IMR-90 (cell line): ENCODE data around the gene ACOT4. TPM values are rescaled to one million over a fixed set of nuclear protein-coding genes. Genes with fewer than 3 reads are reported as not detected.

Experiments
- ATAC-seq: fragments of 200-7000 bp; cut with Tn5 transposase; 2 replicates; pipeline ENCODE4 v1.9.1; 2020; ENCODE audit warnings: low read depth, mild to moderate bottlenecking, moderate library complexity
- BruUV-seq: library from RNA; stranded (reverse); fragments of 400-500 nt; replicated peaks from 2 replicates; lab custom pipeline; 2021; lab: Mats Ljungman, UMichigan
- CTCF ChIA-PET: fragments of 300-600 bp; formaldehyde crosslinking; extraction: SDS; loops from one replicate; lab custom pipeline; 2021; ENCODE audit warnings: antibody characterized with exemption; lab: Yijun Ruan, JAX
- POLR2A ChIA-PET: fragments of 300-600 bp; sonication (Branson Sonifier 250); formaldehyde crosslinking; loops from one replicate; lab custom pipeline; 2022; ENCODE audit warnings: antibody characterized with exemption; ENCODE audit not compliant: unreplicated experiment; lab: Charles Lee
- DNase-seq: peaks from one replicate; pipeline ENCODE4 v3.0.0; 2013
- H2AFZ ChIP-seq: replicated peaks from 2 replicates; pipeline ENCODE3; 2013; ENCODE audit warnings: low read length, mild to moderate bottlenecking; ENCODE audit not compliant: poor library complexity
- H2AK5ac ChIP-seq: 2 replicates; pipeline ENCODE4 v1.6.1; 2013; ENCODE audit warnings: low read depth, low read length, inconsistent platforms
- H2AK9ac ChIP-seq: replicated peaks from 2 replicates; pipeline ENCODE3; 2013; ENCODE audit warnings: mild to moderate bottlenecking, low read depth, low read length, moderate library complexity; ENCODE audit not compliant: poor library complexity
- H2BK120ac ChIP-seq: 2 replicates; pipeline ENCODE4 v1.6.1; 2013; ENCODE audit warnings: low read depth, low read length, inconsistent platforms
- H2BK15ac ChIP-seq: 3 replicates; pipeline ENCODE4 v1.6.1; 2013; ENCODE audit warnings: low read depth, low read length, inconsistent platforms
- H2BK20ac ChIP-seq: 2 replicates; pipeline ENCODE4 v1.6.1; 2013; ENCODE audit warnings: low read depth, mild to moderate bottlenecking, inconsistent platforms, low read length, moderate library complexity
- H2BK5ac ChIP-seq: 2 replicates; pipeline ENCODE4 v1.6.1; 2013; ENCODE audit warnings: mild to moderate bottlenecking, low read depth, low read length, inconsistent platforms; ENCODE audit not compliant: poor library complexity, severe bottlenecking
- H3K14ac ChIP-seq: replicated peaks from 2 replicates; pipeline ENCODE4 v1.6.1; 2013; ENCODE audit warnings: low read depth, low read length, inconsistent platforms
- H3K18ac ChIP-seq: 2 replicates; pipeline ENCODE4 v1.6.1; 2013; ENCODE audit warnings: low read depth, low read length, control low read depth
- H3K23ac ChIP-seq: 2 replicates; pipeline ENCODE4 v1.6.1; 2013; ENCODE audit warnings: low read depth, low read length, inconsistent platforms
- H3K27ac ChIP-seq: 2 replicates; pipeline ENCODE4 v1.5.1; 2013; ENCODE audit warnings: mild to moderate bottlenecking, control low read depth, low read length; ENCODE audit not compliant: insufficient read depth
- H3K27me3 ChIP-seq: 2 replicates; pipeline ENCODE4 v1.6.1; 2013; ENCODE audit warnings: low read length; ENCODE audit not compliant: control insufficient read depth, insufficient read depth
- H3K36me3 ChIP-seq: 2 replicates; pipeline ENCODE4 v1.6.1; 2013; ENCODE audit warnings: low read length, mixed read lengths; ENCODE audit not compliant: control insufficient read depth, insufficient read depth
- H3K4ac ChIP-seq: 2 replicates; pipeline ENCODE4 v1.6.1; 2013; ENCODE audit warnings: low read depth, low read length, inconsistent platforms
- H3K4me1 ChIP-seq: 2 replicates; pipeline ENCODE4 v1.6.1; 2013; ENCODE audit warnings: low read length, mixed read lengths; ENCODE audit not compliant: control insufficient read depth, insufficient read depth
- H3K4me2 ChIP-seq: 2 replicates; pipeline ENCODE4 v1.6.1; 2013; ENCODE audit warnings: low read depth, mild to moderate bottlenecking, control low read depth, low read length, moderate library complexity
- H3K4me3 ChIP-seq: 2 replicates; pipeline ENCODE4 v1.5.1; 2013; ENCODE audit warnings: low read depth, mild to moderate bottlenecking, control low read depth, low read length, moderate library complexity; ENCODE audit not compliant: insufficient read depth
- H3K56ac ChIP-seq: 2 replicates; pipeline ENCODE4 v1.6.1; 2013; ENCODE audit warnings: low read length, inconsistent platforms; ENCODE audit not compliant: insufficient read depth; ENCODE audit errors: extremely low read depth
- H3K79me1 ChIP-seq, 2 experiments: 2 replicates each; pipeline ENCODE4 v1.6.1; 2013; ENCODE audit warnings: low read length in 2 of 2, inconsistent platforms in 1 of 2, low read depth in 1 of 2
- H3K9ac ChIP-seq: 2 replicates; pipeline ENCODE4 v1.6.1; 2013; ENCODE audit warnings: low read depth, low read length, control low read depth
- H3K9me1 ChIP-seq: 2 replicates; pipeline ENCODE4 v1.6.1; 2013; ENCODE audit warnings: low read length, inconsistent platforms; ENCODE audit not compliant: insufficient read depth
- H3K9me3 ChIP-seq: 2 replicates; pipeline ENCODE4 v1.6.1; 2013; ENCODE audit warnings: low read length; ENCODE audit not compliant: control insufficient read depth, insufficient read depth
- H4K20me1 ChIP-seq: 2 replicates; pipeline ENCODE4 v1.6.1; 2013; ENCODE audit warnings: low read length, inconsistent platforms; ENCODE audit not compliant: insufficient read depth
- H4K5ac ChIP-seq: 2 replicates; pipeline ENCODE4 v1.6.1; 2013; ENCODE audit warnings: mild to moderate bottlenecking, low read depth, low read length, control low read depth
- H4K8ac ChIP-seq, 2 experiments: 2 replicates each; pipeline ENCODE4 v1.6.1; 2013; ENCODE audit warnings: low read depth in 2 of 2, low read length in 2 of 2, control low read depth in 1 of 2, inconsistent platforms in 1 of 2
- H4K91ac ChIP-seq: 2 replicates; pipeline ENCODE4 v1.6.1; 2013; ENCODE audit warnings: low read depth, low read length, inconsistent platforms; ENCODE audit not compliant: insufficient read depth
- BHLHE40 ChIP-seq: fragments of 150-350 bp; IDR thresholded peaks from 2 replicates; pipeline ENCODE4 v1.6.1; 2016; ENCODE audit warnings: mild to moderate bottlenecking, low read depth, low read length
- CEBPB ChIP-seq: IDR thresholded peaks from 2 replicates; pipeline ENCODE4 v1.6.1; 2012; ENCODE audit warnings: low read depth, low read length, improper control_type of control experiment
- CHD1 ChIP-seq: IDR thresholded peaks from 2 replicates; pipeline ENCODE4 v1.6.1; 2012; ENCODE audit warnings: low read depth, low read length, improper control_type of control experiment
- CTCF ChIP-seq: conservative IDR thresholded peaks from 2 replicates; pipeline ENCODE4 v1.5.1; 2012; ENCODE audit warnings: mild to moderate bottlenecking, low read depth, low read length, improper control_type of control experiment
- FOS ChIP-seq: fragments of 150-350 bp; IDR thresholded peaks from 2 replicates; pipeline ENCODE4 v1.6.1; 2016; ENCODE audit warnings: low read depth, low read length
- MAZ ChIP-seq: IDR thresholded peaks from 2 replicates; pipeline ENCODE4 v1.6.1; 2012; ENCODE audit warnings: low read depth, mild to moderate bottlenecking, low read length, improper control_type of control experiment, moderate library complexity, borderline replicate concordance
- MXI1 ChIP-seq: IDR thresholded peaks from 2 replicates; pipeline ENCODE4 v1.6.1; 2012; ENCODE audit warnings: low read depth, mild to moderate bottlenecking, low read length, moderate library complexity, borderline replicate concordance
- NFE2L2 ChIP-seq: fragments of 150-350 bp; IDR thresholded peaks from 2 replicates; pipeline ENCODE4 v1.6.1; 2016; ENCODE audit warnings: low read depth, mild to moderate bottlenecking, low read length
- POLR2A ChIP-seq: IDR thresholded peaks from 2 replicates; pipeline ENCODE4 v1.6.1; 2012; ENCODE audit warnings: mild to moderate bottlenecking, low read depth, low read length
- RAD21 ChIP-seq: IDR thresholded peaks from 2 replicates; pipeline ENCODE4 v1.6.1; 2012; ENCODE audit warnings: low read length, improper control_type of control experiment
- RCOR1 ChIP-seq: IDR thresholded peaks from 2 replicates; pipeline ENCODE4 v1.6.1; 2012; ENCODE audit warnings: mild to moderate bottlenecking, low read length, improper control_type of control experiment; ENCODE audit not compliant: insufficient replicate concordance
- USF2 ChIP-seq: fragments of 150-350 bp; IDR thresholded peaks from 2 replicates; pipeline ENCODE4 v1.6.1; 2017; ENCODE audit warnings: mild to moderate bottlenecking, antibody characterized with exemption, low read length, low read depth
- WGBS, 2 experiments: methylation state at CpG; one replicate each; pipeline versions ENCODE4 v1.1.5 to v1.1.7; 2013; ENCODE audit warnings: missing lambda C conversion rate in 2 of 2; ENCODE audit not compliant: insufficient read length in 1 of 2; ENCODE audit errors: extremely low coverage in 2 of 2; 5-methylcytosine and 5-hydroxymethylcytosine counted together
- dilution Hi-C: fragments of 300-500 bp; cut with HindIII; formaldehyde crosslinking; loops from one replicate; pipeline ENCODE4 v1.14.3; 2018; ENCODE audit warnings: low sequenced_read_pairs; ENCODE audit not compliant: unreplicated experiment
- in situ Hi-C: fragments of 300-500 bp; cut with MboI; formaldehyde crosslinking; loops from 3 replicates; pipeline ENCODE4 v1.14.3; 2019; ENCODE audit warnings: low sequenced_read_pairs, inconsistent platforms, mixed read lengths
- intact Hi-C: fragments of 100-400 bp; cut with micrococcal nuclease; formaldehyde crosslinking; loops from 2 replicates; pipeline ENCODE4 v1.10.0; 2022
- polyA plus RNA-seq, 3 experiments: library from polyadenylated mRNA; depleted of rRNA; stranded (reverse); fragments of >200 nt; gene quantifications; 2 replicates each; pipeline ENCODE4 v1.2.3, GENCODE V29; 2012; ENCODE audit warnings: low replicate concordance in 1 of 3
- total RNA-seq: library from RNA; depleted of rRNA; stranded (reverse); fragments of >200 nt; gene quantifications from 2 replicates; pipeline ENCODE4 v1.2.3, GENCODE V29; 2012
- TF ChIP-seq, protein P1 (sequence below): fragments of 150-350 bp; IDR thresholded peaks from 2 replicates; pipeline ENCODE4 v1.6.1; 2016; ENCODE audit warnings: low read depth, mild to moderate bottlenecking, low read length, moderate library complexity, borderline replicate concordance

The ACOT4 gene
- total and polyA plus RNA-seq, 2 of the 4 experiments (the other 2 are of a cell fraction), result 0.22 to 0.54 TPM

GRCh38 chr14:73616831-73617230, 25.2 kb downstream of the ACOT4 start:
- Histone ChIP-seq H3K23ac (no peak overlapping the region), H2AK5ac (no peak overlapping the region), H2BK5ac (no peak overlapping the region), H3K18ac (no peak overlapping the region), H3K79me1 (no peaks in the 10 kb centered on the region), H2BK15ac (no peak overlapping the region), H2BK20ac (no peak overlapping the region), H2AFZ (no peak overlapping the region), H4K5ac (no peak overlapping the region), H3K4me3 (no peak overlapping the region), H3K9me3 (no peaks in the 10 kb centered on the region), H3K56ac (no peak overlapping the region), H3K36me3 (no peaks in the 10 kb centered on the region), H3K4ac (no peak overlapping the region), H3K4me2 (no peak overlapping the region), H3K9ac (no peak overlapping the region), H4K20me1 (no peaks in the 10 kb centered on the region), H4K91ac (no peak overlapping the region), H3K27me3 (peaks cover 11% of the 10 kb centered on the region), H2BK120ac (no peak overlapping the region), H2AK9ac (no peak overlapping the region), H3K27ac (no peak overlapping the region), H3K9me1 (no peaks in the 10 kb centered on the region), H4K8ac (no peak overlapping the region), H3K14ac (no peak overlapping the region), H3K4me1 (no peaks in the 10 kb centered on the region)
- dilution Hi-C loops, result no loop called here
- no peak for ATAC-seq
- no TSS peak for BruUV-seq
- 41% methylated on average over 4 of the region's 4 CpGs; no CpG with 5 or more reads in 1 of the 2 experiments for WGBS, 2 experiments
- intact Hi-C loops, result no loop called here
- in situ Hi-C loops, result no loop called here
- ChIA-PET POLR2A (no interaction called here), CTCF (no interaction called here)
- no peak for TF ChIP-seq MAZ
- no peak for TF ChIP-seq RCOR1
- TF ChIP-seq POLR2A, result no peak
- TF ChIP-seq CHD1, result no peak
- TF ChIP-seq, protein P1, sequence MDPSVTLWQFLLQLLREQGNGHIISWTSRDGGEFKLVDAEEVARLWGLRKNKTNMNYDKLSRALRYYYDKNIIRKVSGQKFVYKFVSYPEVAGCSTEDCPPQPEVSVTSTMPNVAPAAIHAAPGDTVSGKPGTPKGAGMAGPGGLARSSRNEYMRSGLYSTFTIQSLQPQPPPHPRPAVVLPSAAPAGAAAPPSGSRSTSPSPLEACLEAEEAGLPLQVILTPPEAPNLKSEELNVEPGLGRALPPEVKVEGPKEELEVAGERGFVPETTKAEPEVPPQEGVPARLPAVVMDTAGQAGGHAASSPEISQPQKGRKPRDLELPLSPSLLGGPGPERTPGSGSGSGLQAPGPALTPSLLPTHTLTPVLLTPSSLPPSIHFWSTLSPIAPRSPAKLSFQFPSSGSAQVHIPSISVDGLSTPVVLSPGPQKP, result no peak
- TF ChIP-seq RAD21, result no peak
- no peak for TF ChIP-seq CTCF
- no peak for TF ChIP-seq BHLHE40
- TF ChIP-seq USF2, result no peak
- TF ChIP-seq NFE2L2, result no peak
- no peak for TF ChIP-seq FOS
- TF ChIP-seq MXI1, result no peak
- no peak for TF ChIP-seq CEBPB
- no peak for DNase-seq
